ENCODE results near the gene PRSS36. TPM values are rescaled to one million over a fixed set of nuclear protein-coding genes. Genes with fewer than 3 reads are reported as not detected.

PRSS36 gene
- total RNA-seq, 1 experiment from 2014 or later, result 0.66 TPM

DNA sequence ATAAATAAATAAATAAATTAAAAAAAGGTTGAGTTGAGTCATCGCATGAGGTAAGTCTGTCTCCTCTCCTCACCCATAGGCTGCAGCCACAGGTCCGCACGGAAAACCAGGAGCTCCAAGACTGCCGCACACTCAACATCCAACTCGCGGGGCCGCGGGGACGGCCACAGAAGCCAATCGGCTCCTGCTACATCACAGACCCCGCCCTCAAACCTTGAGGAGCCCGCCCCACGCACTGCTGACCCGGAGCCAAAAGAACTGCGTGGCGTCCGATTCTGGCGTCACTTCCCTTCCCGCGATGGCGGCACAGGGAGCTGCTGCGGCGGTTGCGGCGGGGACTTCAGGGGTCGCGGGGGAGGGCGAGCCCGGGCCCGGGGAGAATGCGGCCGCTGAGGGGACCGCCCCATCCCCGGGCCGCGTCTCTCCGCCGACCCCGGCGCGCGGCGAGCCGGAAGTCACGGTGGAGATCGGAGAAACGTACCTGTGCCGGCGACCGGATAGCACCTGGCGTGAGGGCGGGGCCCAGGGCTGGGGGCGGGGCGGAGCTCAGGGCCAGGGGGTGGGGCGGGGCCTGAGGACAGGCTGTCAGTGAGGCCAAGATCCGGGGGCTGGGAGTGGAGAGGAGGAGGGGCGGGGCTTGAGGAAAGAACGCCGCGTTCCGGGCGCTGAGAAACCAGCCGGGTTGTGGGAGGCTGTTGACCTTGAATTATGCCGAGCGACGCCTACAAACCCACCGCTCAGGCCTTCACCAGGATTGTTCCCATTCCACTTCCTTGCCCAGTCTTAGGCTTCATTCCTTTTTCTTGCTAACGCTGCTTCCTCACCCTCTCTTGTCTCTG, 32.3 kb downstream of the PRSS36 start, which contains the start of gene KAT8:
Gene KAT8 (plus strand): TSS at position 281 of the 839 bp plus-strand sequence. CDS start 18 bp downstream, at position 299.
- H3K27me3 Mint-ChIP-seq (ENCODE audit: low read depth), result no peaks in the 10 kb centered on the region
- no peak within 1 kb of the TSS for H4K5ac ChIP-seq (ENCODE audit: insufficient read length, low read depth, low read length)
- peaks cover 28 to 46% (median 37%) of the 10 kb centered on the region in 3 experiments for H3K36me3 Mint-ChIP-seq (ENCODE audit: insufficient read depth in 1 of 3, low read depth in 3 of 3)

More for the DNA sequence above, 32.3 kb downstream of the PRSS36 start, which contains the start of gene KAT8:
- Histone ChIP-seq H3K4me2 (ENCODE audit: insufficient read depth, insufficient read length, low read length) (peak within 1 kb of the TSS; percentile 96), H3T11ph (ENCODE audit: low read length) (no peak within 1 kb of the TSS), H3K4ac (ENCODE audit: low read depth, low read length) (no peak within 1 kb of the TSS), H3K27ac (ENCODE audit: insufficient read length, low read depth, low read length) (no peak within 1 kb of the TSS), H3K79me1 (ENCODE audit: insufficient read depth, low read depth, low read length, poor library complexity, severe bottlenecking) (peaks cover 5% of the 10 kb centered on the region), H3K27me3 (ENCODE audit: insufficient read depth, low read length) (no peaks in the 10 kb centered on the region), H3K9ac (ENCODE audit: extremely low read depth, insufficient read length, low read length) (peak within 1 kb of the TSS; percentile 63), H2AFZ (ENCODE audit: low read length) (no peak within 1 kb of the TSS), H3K23ac (ENCODE audit: insufficient read length, low read depth, low read length) (no peak within 1 kb of the TSS), H2BK15ac (ENCODE audit: low read depth, low read length) (no peak within 1 kb of the TSS), H2AK5ac (ENCODE audit: insufficient read length, low read length) (no peak within 1 kb of the TSS), H4K20me1 (ENCODE audit: control insufficient read depth, insufficient read depth, insufficient read length) (no peaks in the 10 kb centered on the region), H3K14ac (ENCODE audit: insufficient read depth, low read length) (0 out of 2 replicates have a peak within 1 kb of the TSS, but pooled peaks have one; percentile 74), H2BK120ac (ENCODE audit: low read depth, low read length, poor library complexity, severe bottlenecking) (no peak within 1 kb of the TSS), H4K91ac (ENCODE audit: insufficient read length, low read depth, low read length) (no peak within 1 kb of the TSS), H3K56ac (ENCODE audit: insufficient read length, low read depth, low read length) (no peak within 1 kb of the TSS), H2BK20ac (ENCODE audit: low read depth, low read length, poor library complexity, severe bottlenecking) (no peak within 1 kb of the TSS), H3K79me2 (ENCODE audit: insufficient read depth, low read length) (peaks cover 5% of the 10 kb centered on the region; the same call in 1 of the 2 replicates), H2BK12ac (ENCODE audit: insufficient read length, low read depth, low read length) (no peak within 1 kb of the TSS), H3K23me2 (ENCODE audit: insufficient read length, low read depth, low read length, poor library complexity, severe bottlenecking) (no peaks in the 10 kb centered on the region), H3K9me3 (ENCODE audit: control insufficient read depth, low read depth, low read length) (no peaks in the 10 kb centered on the region), H2BK5ac (ENCODE audit: insufficient read length, low read length) (no peak within 1 kb of the TSS), H4K8ac (replicated peaks; ENCODE audit: insufficient read length, low read depth, low read length) (no peak within 1 kb of the TSS), H3K4me1 (ENCODE audit: insufficient read depth, low read length) (0 out of 2 replicates have a peak, but pooled peaks cover 2% of the 10 kb centered on the region), H3K18ac (ENCODE audit: insufficient read length, low read depth, low read length) (no peak within 1 kb of the TSS)
- no CpG with 5 or more reads among the region's 68 CpGs for WGBS (ENCODE audit: extremely low coverage, insufficient read length, low lambda C conversion rate)
- peak within 1 kb of the TSS; percentile 77 to 96 (median 95) for H3K27ac Mint-ChIP-seq
- peak within 1 kb of the TSS; percentile 89 to 90 for H3K4me3 Mint-ChIP-seq
- H3K9me3 Mint-ChIP-seq, result no peaks in the 10 kb centered on the region; a peak in 1 of 5 replicates
- peaks cover 10 to 11% of the 10 kb centered on the region in 2 experiments for H3K4me1 Mint-ChIP-seq
- TF ChIP-seq, protein P1, sequence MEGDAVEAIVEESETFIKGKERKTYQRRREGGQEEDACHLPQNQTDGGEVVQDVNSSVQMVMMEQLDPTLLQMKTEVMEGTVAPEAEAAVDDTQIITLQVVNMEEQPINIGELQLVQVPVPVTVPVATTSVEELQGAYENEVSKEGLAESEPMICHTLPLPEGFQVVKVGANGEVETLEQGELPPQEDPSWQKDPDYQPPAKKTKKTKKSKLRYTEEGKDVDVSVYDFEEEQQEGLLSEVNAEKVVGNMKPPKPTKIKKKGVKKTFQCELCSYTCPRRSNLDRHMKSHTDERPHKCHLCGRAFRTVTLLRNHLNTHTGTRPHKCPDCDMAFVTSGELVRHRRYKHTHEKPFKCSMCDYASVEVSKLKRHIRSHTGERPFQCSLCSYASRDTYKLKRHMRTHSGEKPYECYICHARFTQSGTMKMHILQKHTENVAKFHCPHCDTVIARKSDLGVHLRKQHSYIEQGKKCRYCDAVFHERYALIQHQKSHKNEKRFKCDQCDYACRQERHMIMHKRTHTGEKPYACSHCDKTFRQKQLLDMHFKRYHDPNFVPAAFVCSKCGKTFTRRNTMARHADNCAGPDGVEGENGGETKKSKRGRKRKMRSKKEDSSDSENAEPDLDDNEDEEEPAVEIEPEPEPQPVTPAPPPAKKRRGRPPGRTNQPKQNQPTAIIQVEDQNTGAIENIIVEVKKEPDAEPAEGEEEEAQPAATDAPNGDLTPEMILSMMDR (conservative IDR thresholded peaks at IDR 0.05), result no peak
- peak; percentile 98 for DNase-seq

Measured in H9 (cell line).